Posterior cingulate gyrus (tissue), 11 donors: Measurements from ENCODE around the gene AQR.
"Not testable (repeated sequence)": the region's sequence is repeated elsewhere in the genome, so short reads cannot be mapped to it uniquely, and the experiment has no call there.

Source experiments
- DNase-seq, 10 donors: peaks; one replicate each; pipeline versions ENCODE4 v3.0.0 to v3.0.0-alpha.2; 2020 to 2021; ENCODE audit warnings: mixed read lengths in 3 of 10
- intact Hi-C: fragments of 100-400 bp; cut with DNase I; formaldehyde crosslinking; loops from one replicate; pipeline ENCODE4 v1.15.1; 2023

Gene AQR

DNA sequence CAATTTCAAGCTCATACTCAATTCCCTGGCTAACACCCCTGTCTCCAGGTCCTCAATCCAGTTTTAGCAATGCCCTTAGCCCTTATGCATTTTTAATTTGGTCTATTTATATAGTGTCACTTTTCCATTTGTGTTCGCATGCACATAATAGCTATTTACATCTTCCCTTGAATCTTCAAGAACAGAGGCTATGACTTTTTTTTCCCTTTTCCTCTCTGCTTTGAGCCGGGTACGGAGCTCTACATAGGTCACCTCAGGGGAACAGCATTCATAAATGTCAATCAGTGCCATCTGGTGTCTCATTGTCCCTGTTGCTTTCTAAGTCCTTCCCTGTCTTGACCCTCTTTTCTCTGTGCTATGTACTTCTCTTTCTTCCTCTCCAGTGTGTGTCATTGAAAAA, 147.7 kb downstream of the AQR start:
- no peak for DNase-seq
- intact Hi-C loops, result no loop called here

DNA sequence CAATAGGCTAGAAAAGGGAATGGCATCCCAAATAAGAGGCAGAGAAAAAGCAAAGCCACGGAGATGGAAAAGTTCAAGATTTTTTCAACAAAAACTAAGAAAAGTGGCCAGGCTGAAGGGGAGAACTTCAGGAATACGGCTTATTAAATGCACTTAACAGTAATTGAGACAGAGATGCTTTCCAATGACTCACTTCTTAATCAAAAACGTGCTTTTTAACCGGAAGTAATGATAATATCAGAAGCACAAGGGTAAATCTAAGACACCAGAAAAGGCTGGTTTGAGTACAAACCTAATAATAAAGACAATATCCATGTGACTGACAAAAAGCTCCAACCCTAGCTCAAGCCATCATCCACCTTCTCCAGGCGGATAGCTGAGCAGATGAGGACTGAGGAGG, 149.4 kb downstream of the AQR start:
- no peak for DNase-seq
- intact Hi-C loops, result no loop called here

DNA sequence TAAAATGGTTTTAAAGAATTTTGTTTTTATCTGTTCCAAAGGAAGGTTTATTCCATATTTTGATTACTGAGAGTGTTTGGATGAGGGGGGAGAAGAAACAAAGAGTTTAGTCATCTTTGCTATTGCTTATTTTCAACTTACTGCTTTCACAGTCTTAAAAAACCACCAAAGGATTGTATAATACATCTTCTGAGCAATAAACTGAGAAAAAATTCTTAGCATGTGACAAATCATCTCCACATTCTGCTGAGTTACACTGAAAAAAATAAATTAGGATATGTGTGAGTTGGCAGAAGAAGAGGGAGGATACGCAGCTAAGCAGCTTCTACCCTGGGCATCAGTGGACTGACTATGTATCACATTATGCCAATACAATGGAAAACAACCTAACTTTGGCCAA, 151.0 kb downstream of the AQR start:
- intact Hi-C loops, result no loop called here
- no peak for DNase-seq

DNA sequence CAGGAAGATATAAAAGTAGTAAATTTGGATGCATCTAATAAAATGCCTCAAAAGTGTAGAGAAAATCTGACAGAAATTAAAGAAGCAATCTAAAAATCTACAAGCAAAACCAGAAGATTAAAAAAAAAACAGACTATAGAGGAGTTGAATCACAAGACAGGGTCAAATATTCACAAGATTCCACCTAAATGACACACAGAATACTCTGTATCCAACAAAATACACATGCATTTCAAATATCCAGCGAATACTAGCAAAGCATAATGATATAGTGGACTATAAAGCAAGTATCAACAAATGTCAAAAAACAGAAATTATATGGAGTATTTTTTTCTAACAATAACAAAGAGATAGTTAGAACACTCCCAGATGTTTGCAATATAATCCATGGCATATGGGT, 153.7 kb downstream of the AQR start:
- DNase-seq, result no peak
- intact Hi-C loops, result no loop called here

DNA sequence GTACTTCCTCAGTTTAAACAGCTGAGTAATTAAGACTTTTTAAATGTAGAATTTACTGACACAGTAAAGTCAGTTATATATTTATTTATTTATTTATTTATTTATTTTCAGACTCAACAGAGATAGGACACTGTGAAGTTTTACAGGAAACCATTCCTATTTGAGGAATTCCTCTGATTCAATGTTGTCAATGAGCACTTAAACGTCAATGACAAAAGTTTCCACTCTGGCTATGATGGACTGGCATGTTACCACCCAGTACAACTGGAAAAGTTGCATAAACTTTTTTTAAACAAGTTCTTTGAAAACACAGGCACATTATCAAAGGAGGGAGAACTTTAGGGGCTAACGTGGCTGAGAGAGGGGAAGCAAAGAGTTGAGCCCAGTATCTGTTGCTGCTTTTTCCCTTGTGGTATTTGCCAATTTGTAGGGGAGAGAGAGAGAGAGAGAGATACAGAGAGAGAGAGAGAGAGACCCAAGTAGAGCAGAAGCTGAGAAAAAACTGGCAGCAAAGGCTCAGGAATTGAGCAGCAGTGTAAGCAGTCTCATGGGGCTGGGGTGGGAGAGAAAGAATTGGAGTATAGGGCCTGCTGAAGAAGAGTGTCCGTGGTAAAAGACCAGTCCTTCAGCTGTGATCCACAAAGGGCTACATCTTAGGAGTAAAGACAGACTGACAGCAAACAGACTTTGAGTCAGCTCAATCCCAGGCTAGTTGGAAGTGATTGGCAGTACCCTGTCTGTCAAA, 155.9 kb downstream of the AQR start:
- no peak for DNase-seq
- intact Hi-C loops, result no loop called here

DNA sequence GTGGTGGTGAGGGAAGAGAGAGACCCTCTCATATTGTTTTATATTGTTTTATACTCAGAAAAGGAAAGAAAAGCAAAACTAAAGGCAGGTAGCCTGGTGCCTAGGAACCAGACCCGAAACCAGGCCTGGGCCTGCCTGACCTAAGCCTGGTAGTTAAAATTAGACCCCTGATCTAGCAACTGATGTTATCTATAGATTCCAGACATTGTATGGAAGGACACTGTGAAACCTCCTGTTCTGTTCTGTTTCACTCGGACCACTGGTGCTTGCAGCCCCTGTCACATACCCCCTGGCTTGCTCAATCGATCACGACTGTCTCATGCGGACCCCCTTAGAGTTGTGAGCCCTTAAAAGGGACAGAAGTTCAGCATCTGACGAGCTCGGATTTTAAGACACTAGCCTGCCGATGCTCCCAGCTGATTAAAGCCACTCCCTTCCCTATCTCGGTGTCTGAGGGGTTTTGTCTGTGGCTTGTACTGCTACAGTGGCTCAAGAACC, 156.6 kb downstream of the AQR start:
- intact Hi-C loops, DNase-seq: not testable (repeated sequence)

DNA sequence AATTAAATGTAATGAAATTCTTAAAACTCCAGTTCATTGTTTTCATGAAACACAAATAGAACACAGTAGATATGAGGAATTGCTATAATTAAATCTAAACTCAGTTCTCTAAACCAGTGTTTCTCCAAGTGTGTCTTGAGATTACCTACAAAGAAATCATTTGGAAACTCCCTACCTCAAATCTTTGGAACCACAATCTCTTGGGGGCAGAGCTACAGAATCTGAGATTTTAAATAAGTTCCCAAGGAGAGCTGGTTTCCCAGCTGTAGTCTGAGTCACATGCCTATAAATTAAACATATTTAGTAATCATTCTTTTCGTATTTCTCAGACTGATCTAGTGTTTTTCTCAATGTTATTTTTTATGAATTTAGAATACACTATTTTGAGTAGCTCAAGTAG, 157.2 kb downstream of the AQR start:
- DNase-seq, result no peak
- intact Hi-C loops, result no loop called here

DNA sequence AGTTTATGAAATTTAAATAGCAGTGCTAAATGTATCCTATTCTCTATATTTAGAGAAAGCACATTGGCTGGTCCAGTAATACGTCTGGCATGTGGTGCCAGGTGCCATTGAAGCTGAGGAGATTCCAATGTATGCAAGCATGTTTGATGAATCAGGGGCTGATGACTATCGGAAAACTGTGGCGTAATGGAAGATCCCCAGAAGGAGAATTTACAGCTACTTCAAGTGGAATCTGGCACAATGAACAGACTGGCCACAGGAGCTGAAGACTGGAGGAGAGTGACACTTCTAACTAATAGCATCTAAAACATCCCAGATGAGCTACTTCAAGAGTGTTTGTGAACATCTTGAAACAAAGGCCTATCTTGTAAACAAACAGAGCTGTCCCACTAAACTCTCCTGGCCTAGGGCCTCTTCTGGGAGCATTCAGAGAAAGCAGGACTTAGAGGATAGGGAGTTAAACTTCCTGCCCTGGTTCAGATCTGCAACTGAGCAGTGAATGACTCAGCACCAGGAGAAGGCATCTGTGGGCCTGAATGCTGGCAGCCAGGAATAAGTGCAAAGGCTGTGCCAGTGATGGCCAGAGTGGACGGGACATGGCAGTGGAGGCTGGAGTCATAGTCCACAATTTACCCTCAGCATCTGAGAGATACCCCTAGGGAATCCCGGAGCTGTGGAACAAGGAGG, 159.0 kb downstream of the AQR start:
- DNase-seq, result no peak
- intact Hi-C loops, result no loop called here

DNA sequence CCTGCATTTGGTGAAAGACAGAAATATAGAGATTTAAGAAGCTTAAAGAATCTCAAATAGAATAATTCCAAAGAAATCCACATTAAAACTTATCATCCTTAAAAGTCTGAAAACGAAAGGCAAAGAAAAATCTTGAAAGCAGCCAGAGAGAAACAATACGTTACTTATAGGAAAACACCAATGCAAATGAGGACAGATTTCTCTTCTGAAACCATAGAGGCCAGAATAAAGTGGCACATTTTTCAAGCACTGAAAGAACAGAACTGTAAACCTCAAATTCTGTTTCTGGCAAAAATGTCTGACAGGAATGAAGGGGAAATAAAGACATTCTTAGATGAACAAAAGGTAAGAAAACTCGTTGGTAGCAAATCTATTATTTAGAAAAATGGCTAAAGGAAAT, 160.4 kb downstream of the AQR start:
- DNase-seq, result no peak
- intact Hi-C loops, result no loop called here

DNA sequence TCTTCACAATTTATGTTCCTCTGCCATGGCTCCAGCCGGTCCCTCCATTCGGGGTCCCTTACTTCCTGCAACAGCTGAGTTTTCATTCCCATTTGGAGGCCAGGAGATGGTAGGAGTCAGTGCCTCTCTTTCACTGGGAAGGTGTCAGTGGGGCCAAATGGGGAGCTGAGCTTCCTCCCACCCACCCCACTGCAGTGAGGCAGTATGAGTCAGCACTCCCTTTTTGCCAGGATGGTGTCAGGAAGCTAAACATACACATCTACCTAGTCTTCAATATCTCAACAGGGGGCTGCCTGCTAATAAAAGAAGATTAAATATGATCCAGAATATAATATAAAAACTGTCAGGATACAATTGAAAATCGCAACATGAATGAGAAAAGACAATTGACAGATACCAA, 161.5 kb downstream of the AQR start:
- intact Hi-C loops, result no loop called here
- no peak for DNase-seq

DNA sequence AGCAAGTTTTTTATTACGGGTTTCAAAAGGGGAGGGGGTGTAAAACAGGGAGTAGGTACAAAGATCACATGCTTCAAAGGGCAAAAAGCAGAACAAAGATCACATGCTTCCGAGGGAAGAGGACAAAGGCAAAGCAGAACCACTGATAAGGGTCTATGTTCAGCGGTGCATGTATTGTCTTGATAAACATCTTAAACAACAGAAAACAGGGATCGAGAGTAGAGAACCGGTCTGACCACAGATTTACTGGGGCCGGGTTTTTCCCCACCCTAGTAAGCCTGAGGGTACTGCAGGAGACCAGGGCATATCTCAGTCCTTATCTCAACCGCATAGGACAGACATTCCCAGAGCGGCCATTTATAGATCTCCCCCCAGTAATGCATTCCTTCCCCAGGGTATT, 162.3 kb downstream of the AQR start:
- DNase-seq, intact Hi-C loops: not testable (repeated sequence)

DNA sequence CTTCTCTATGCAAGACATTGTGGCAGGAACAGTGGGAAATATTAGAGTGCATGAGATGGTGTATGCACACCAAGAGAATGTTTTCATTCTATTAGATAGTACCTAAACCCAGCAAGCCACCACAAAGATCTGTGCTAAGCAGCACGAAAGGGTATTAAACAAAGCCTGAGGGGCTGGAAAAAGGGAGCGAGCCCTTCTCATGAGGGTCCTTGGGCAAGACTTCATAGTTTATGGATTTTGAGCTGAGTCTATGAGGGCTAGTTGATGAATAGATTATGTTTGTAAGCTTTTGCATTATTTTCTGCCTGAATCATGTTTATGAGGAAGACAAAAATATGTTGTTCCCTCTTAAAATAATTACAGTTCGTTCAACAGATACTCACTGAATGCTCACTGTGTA, 164.8 kb downstream of the AQR start:
- intact Hi-C loops, result no loop called here
- no peak for DNase-seq

DNA sequence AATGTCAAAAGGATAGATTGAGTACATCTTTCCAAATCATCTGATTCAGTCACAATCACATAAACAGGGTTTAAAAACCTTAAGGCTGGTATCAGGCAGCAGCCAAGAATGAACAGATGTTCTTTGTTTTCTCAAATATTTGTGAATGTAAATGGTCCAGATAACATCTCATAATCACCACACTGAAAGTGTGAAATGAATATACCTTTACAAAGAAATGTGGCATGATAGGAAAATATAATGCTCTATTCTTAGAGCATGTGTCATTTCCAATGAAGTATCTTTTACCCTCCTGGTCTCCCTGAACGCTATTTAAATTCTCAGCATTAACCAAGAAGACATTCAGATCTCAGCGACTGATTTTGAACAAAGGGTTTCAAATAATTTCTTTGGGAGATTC, 165.4 kb downstream of the AQR start:
- no peak for DNase-seq
- intact Hi-C loops, result no loop called here

DNA sequence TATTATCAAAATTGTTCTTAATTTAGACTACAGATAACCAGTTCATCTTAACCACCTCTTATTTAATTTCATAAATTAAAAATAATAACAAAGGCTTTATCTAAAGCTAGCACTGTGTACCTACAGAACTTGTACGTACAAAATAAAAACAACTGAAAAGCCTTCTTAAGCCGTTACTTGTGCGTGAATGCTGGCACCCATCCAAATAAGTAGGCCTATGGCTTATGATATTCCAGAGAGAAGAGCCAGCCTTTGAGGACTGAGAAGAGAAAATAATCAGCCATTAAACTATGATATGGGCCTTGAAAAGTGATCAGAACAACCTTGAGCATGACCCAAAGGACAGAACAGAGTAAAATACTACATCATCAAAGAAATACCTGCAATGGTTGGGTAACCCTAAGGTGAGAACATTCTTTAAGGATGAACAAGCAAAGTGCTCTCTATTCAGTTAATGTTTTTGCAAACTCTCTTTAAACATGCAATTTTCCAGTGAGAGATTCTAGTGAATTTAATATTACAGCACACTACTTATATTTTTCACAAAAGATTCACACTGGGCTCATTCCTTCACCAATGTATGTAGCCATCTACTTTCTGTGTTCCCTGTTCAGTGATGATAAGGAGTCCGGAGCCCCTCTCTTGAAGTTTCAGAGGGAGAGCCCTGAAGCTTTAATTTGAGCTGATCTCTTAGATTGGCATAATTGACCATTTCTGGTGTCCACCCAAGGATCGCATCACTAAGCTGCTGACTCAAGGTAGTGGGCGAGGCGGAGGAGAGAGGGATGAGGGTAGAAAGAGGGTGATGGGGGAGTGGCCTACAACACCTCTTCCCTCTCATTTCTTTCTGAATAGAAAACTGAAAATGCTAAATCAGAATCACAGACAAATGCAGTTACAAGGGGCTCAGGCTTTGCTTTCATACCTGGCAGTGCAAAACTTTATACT, 166.5 kb downstream of the AQR start:
- intact Hi-C loops, result no loop called here
- DNase-seq, result no peak

DNA sequence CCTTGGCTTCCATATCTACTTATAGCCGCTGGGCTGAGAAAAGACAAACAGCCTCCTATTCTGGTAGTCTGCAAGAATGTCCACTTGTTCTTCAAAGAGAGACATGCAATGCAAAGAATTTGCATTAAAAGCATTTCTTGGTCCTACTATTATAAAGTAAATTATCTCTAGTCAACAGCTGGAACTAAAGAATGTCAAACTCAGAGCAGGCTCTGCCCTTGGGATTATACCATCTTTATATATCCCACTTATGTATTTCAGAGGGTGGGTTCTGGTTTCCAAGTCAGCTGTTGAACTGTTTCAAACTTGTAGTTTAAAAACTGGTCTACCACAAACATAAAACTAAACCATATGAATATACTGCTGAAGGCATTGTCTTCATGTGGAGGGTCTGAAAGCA, 167.2 kb downstream of the AQR start:
- intact Hi-C loops, result no loop called here
- no peak for DNase-seq
